Mesenchymal stem cell (in vitro differentiated cells and primary cell): ENCODE data around the gene ABHD16B.
A peak's percentile ranks its signal among the peaks of the same experiment; 100 is the strongest.

ENCODE experiments used
- DNase-seq: peaks from one replicate; pipeline ENCODE4 v3.0.0-alpha.2; 2013
- H2AFZ ChIP-seq: one replicate; pipeline ENCODE4 v1.6.1; 2013; ENCODE audit warnings: low read depth, mild to moderate bottlenecking, control low read depth, inconsistent platforms, low read length, moderate library complexity
- H2AK5ac ChIP-seq: 2 replicates; pipeline ENCODE4 v1.6.1; 2013; ENCODE audit warnings: low read length, moderate library complexity, mild to moderate bottlenecking, inconsistent platforms; ENCODE audit not compliant: severe bottlenecking
- H2BK120ac ChIP-seq: one replicate; pipeline ENCODE4 v1.6.1; 2013; ENCODE audit warnings: low read depth, mild to moderate bottlenecking, inconsistent platforms, low read length, moderate library complexity
- H2BK12ac ChIP-seq, 2 experiments: one replicate each; pipeline ENCODE4 v1.6.1; 2013; ENCODE audit warnings: inconsistent platforms in 2 of 2, low read length in 2 of 2, mild to moderate bottlenecking in 2 of 2, moderate library complexity in 2 of 2, control low read depth in 1 of 2
- H2BK15ac ChIP-seq: one replicate; pipeline ENCODE4 v1.6.1; 2013; ENCODE audit warnings: mild to moderate bottlenecking, low read depth, inconsistent platforms; ENCODE audit not compliant: poor library complexity, severe bottlenecking
- H2BK5ac ChIP-seq: 2 replicates; pipeline ENCODE4 v1.6.1; 2013; ENCODE audit warnings: low read depth, mild to moderate bottlenecking, low read length, control low read depth, inconsistent platforms; ENCODE audit not compliant: poor library complexity, severe bottlenecking
- H3K14ac ChIP-seq, 2 experiments: one replicate each; pipeline ENCODE4 v1.6.1; 2013; ENCODE audit warnings: inconsistent platforms in 2 of 2, low read length in 2 of 2, control low read depth in 1 of 2, mild to moderate bottlenecking in 1 of 2, moderate library complexity in 1 of 2
- H3K18ac ChIP-seq, 2 experiments: one replicate each; pipeline ENCODE4 v1.6.1; 2013; ENCODE audit warnings: inconsistent platforms in 2 of 2, low read length in 2 of 2, control low read depth in 1 of 2, low read depth in 1 of 2, mild to moderate bottlenecking in 1 of 2
- H3K23ac ChIP-seq, 2 experiments: one replicate each; pipeline ENCODE4 v1.6.1; 2013; ENCODE audit warnings: inconsistent platforms in 2 of 2, low read length in 2 of 2, mild to moderate bottlenecking in 2 of 2, moderate library complexity in 2 of 2, control low read depth in 1 of 2
- H3K27ac ChIP-seq: 2 replicates; pipeline ENCODE4 v1.5.1; 2013; ENCODE audit warnings: mild to moderate bottlenecking, moderate library complexity, low read length, control low read depth, inconsistent platforms; ENCODE audit not compliant: poor library complexity, severe bottlenecking
- H3K27me3 ChIP-seq, 2 experiments: 2 replicates each; pipeline versions ENCODE4 v1.6.1 to v1.7.0; 2013; ENCODE audit warnings: low read length in 2 of 2, mild to moderate bottlenecking in 2 of 2, moderate library complexity in 2 of 2, control low read depth in 1 of 2, inconsistent platforms in 1 of 2; ENCODE audit not compliant: control insufficient read depth in 1 of 2, insufficient read depth in 1 of 2
- H3K36me3 ChIP-seq, 2 experiments: 2 replicates each; pipeline versions ENCODE4 v1.6.1 to v1.7.0; 2013; ENCODE audit warnings: low read length in 2 of 2, control low read depth in 1 of 2, inconsistent platforms in 1 of 2, low read depth in 1 of 2, mild to moderate bottlenecking in 1 of 2; ENCODE audit not compliant: insufficient read depth in 2 of 2, control insufficient read depth in 1 of 2
- H3K4ac ChIP-seq, 2 experiments: one replicate each; pipeline ENCODE4 v1.6.1; 2013; ENCODE audit warnings: inconsistent platforms in 2 of 2, low read length in 2 of 2, mild to moderate bottlenecking in 2 of 2, moderate library complexity in 2 of 2, control low read depth in 1 of 2, low read depth in 1 of 2
- H3K4me1 ChIP-seq: 2 replicates; pipeline ENCODE4 v1.6.1; 2013; ENCODE audit warnings: low read depth, low read length, control low read depth; ENCODE audit not compliant: control insufficient read depth, insufficient read depth
- H3K4me2 ChIP-seq: 2 replicates; pipeline ENCODE4 v1.6.1; 2013; ENCODE audit warnings: low read length, mild to moderate bottlenecking, inconsistent platforms; ENCODE audit not compliant: poor library complexity, severe bottlenecking
- H3K4me3 ChIP-seq, 2 experiments: 2 replicates each; pipeline versions ENCODE4 v1.5.1 to v1.7.0; 2013; ENCODE audit warnings: low read length in 2 of 2, mild to moderate bottlenecking in 2 of 2, control low read depth in 1 of 2, low read depth in 1 of 2; ENCODE audit not compliant: insufficient read depth in 1 of 2
- H3K79me1 ChIP-seq: replicated peaks from 2 replicates; pipeline ENCODE4 v1.6.1; 2013; ENCODE audit warnings: mild to moderate bottlenecking, control low read depth, low read length, inconsistent platforms; ENCODE audit not compliant: poor library complexity, severe bottlenecking
- H3K9ac ChIP-seq: 2 replicates; pipeline ENCODE4 v1.7.0; 2013; ENCODE audit warnings: mild to moderate bottlenecking, low read length, moderate library complexity
- H3K9me3 ChIP-seq: 2 replicates; pipeline ENCODE4 v1.7.0; 2013; ENCODE audit warnings: mild to moderate bottlenecking, low read length; ENCODE audit not compliant: control insufficient read depth
- H4K8ac ChIP-seq: one replicate; pipeline ENCODE4 v1.6.1; 2013; ENCODE audit warnings: inconsistent platforms, mild to moderate bottlenecking, low read length, moderate library complexity
- H4K91ac ChIP-seq: one replicate; pipeline ENCODE4 v1.6.1; 2013; ENCODE audit warnings: mild to moderate bottlenecking, low read length, inconsistent platforms
- WGBS: methylation state at CpG from one replicate; pipeline ENCODE4 v1.1.7; 2013; ENCODE audit warnings: mixed read lengths; 5-methylcytosine and 5-hydroxymethylcytosine counted together

Gene ABHD16B

DNA sequence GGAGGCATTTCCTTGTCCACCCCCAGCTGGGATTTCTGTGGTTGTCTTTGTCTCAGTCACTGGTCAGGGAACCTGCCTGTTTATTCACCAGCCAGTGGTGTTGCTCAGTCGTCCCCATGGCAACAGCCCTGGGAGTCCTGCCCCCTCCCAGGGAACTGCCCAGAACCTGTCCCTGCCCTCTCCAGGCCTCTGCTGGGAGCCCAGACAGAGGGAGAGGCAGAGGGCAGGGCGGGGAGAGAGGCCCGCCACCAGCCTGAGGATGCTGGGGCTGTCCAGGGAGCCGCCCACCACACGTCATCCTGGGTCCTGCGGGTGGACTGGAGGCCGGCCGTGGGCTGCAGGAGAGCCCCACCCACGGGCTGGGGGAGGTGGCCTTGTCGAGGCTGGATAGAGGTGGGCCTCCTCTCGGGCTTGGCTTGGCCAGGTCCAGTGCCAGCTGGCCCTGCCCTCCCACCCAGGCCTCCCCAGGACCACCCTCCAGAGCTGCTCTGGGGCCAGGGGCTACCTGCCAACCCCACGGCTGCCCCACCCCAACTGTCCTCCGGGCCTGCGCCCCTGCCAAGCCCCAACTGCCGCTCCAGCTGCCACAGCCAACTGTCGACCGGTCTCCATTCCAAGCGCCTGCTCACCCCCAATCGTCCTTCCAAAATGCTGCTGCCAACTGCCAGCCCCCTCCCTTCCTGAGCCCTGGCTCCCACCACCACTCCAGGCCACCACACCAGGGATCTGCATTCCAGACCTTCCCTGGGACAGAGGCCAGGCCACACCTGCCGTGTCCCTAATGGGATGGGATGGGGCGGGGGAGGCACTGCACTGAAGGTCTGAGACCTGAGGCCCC, 26.1 kb upstream of the ABHD16B start:
- Histone ChIP-seq H2BK15ac (peak overlapping the region; percentile 75), H3K79me1 (no peaks in the 10 kb centered on the region), H3K18ac (peak overlapping the region; percentile 50 to 90), H2BK120ac (peak overlapping the region; percentile 94), H2AK5ac (peak overlapping the region; percentile 97), H3K14ac (peak overlapping the region in 1 of 2 experiments; percentile 73), H3K36me3 (no peaks in the 10 kb centered on the region), H3K4me3 (no peak overlapping the region), H3K27me3 (peaks cover 0 to 41% of the 10 kb centered on the region in 2 experiments), H3K27ac (no peak overlapping the region), H2BK12ac (peak overlapping the region; percentile 84 to 96), H3K9ac (no peak overlapping the region), H3K4me2 (no peak overlapping the region), H4K8ac (peak overlapping the region; percentile 63), H3K4me1 (peaks cover 40% of the 10 kb centered on the region), H2AFZ (no peak overlapping the region), H3K4ac (peak overlapping the region; percentile 69 to 97), H4K91ac (peak overlapping the region; percentile 99), H2BK5ac (peak overlapping the region; percentile 20), H3K23ac (peak overlapping the region in 1 of 2 experiments; percentile 3), H3K9me3 (no peaks in the 10 kb centered on the region)
- DNase-seq, result peak; percentile 98
- 38% methylated on average over 18 of the region's 21 CpGs for whole genome bisulfite sequencing

DNA sequence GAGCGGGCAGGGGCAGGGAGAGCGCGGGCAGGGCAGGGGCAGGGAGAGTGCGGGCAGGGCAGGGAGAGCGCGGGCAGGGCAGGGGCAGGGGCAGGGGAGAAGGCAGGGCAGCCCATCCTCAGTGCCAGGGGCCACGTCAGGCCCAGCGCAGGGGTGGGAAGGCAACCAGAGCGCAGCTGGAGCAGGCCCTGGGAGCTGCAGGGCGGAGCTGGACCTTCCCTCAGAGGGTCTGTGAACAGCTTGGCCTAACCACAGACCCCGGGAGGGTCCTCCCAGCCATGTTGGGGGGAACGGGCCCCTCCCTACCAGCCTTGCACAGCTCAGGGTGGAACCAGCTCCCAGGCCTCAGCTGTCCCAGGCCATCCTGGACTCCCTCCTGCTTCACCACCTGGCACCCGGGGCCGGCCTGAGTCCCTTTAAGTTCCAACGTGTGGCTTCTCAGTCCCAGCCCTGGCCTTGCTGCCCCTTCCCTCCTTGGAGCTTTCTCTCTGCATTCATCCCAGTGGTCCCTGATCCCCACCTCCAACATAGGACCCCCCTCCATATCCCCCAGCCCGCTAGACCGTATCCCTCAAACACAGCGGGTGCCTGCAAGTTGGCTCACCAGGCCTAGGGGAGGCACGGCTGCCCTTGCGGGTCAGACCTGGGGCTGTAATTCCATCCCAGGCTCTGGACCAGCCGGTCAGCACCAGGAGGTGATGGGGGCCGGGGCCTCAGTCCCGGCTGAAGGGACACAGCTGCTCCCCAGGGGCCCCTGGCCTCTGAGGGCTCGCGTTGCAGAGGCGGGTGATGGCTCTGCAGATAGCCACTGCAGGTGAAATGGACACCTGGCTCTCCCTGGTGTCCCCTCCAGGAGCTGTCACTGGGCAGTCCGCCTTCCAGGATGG, 24.6 kb upstream of the ABHD16B start:
- Histone ChIP-seq H2AFZ (no peak overlapping the region), H3K9ac (no peak overlapping the region), H2BK15ac (peak overlapping the region; percentile 37), H4K8ac (peak overlapping the region; percentile 50), H2AK5ac (peak overlapping the region; percentile 49), H3K23ac (no peak overlapping the region), H3K4me2 (no peak overlapping the region), H3K4me3 (no peak overlapping the region), H3K36me3 (no peaks in the 10 kb centered on the region), H3K4ac (no peak overlapping the region), H2BK12ac (peak overlapping the region; percentile 0 to 79), H3K79me1 (no peaks in the 10 kb centered on the region), H4K91ac (peak overlapping the region; percentile 64), H3K14ac (peak overlapping the region in 1 of 2 experiments; percentile 61), H3K27ac (no peak overlapping the region), H3K4me1 (peaks cover 41% of the 10 kb centered on the region), H3K18ac (peak overlapping the region in 1 of 2 experiments; percentile 44), H2BK120ac (no peak overlapping the region), H3K9me3 (no peaks in the 10 kb centered on the region), H2BK5ac (peak overlapping the region; percentile 25), H3K27me3 (peaks cover 0 to 39% of the 10 kb centered on the region in 2 experiments)
- 87% methylated on average over 23 of the region's 27 CpGs for WGBS
- no peak for DNase-seq

DNA sequence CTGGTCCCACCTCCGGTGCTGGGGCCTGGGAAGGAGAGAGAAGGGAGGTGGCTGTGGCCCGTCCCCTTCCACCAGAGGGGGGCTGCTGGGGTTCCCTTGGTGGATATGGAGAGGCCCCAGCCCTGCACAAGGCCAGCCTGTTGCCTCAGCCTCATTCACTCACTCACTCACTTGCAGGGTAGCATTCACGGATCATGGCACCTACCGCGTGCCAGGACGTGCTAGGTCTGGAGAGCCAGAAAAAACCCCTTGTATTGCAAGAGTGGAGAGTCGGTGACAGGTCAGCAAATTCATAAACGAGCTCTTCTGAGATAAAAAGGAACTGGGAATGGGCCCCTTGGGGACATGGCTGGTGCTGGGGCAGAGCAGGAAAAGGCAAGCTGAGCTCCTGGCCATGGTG, 23.8 kb upstream of the ABHD16B start:
- Histone ChIP-seq H3K79me1 (no peaks in the 10 kb centered on the region), H3K9ac (no peak overlapping the region), H4K8ac (no peak overlapping the region), H2AK5ac (no peak overlapping the region), H2BK15ac (no peak overlapping the region), H3K27ac (no peak overlapping the region), H2AFZ (no peak overlapping the region), H2BK5ac (no peak overlapping the region), H3K18ac (no peak overlapping the region), H3K36me3 (no peaks in the 10 kb centered on the region), H3K4me2 (no peak overlapping the region), H2BK120ac (no peak overlapping the region), H3K27me3 (peaks cover 0 to 31% of the 10 kb centered on the region in 2 experiments), H3K14ac (no peak overlapping the region), H3K4me3 (no peak overlapping the region), H2BK12ac (peak overlapping the region in 1 of 2 experiments; percentile 79), H4K91ac (no peak overlapping the region), H3K23ac (no peak overlapping the region), H3K4ac (no peak overlapping the region), H3K4me1 (peaks cover 35% of the 10 kb centered on the region), H3K9me3 (no peaks in the 10 kb centered on the region)
- WGBS, result 72% methylated on average over 7 of the region's 8 CpGs
- DNase-seq, result no peak

DNA sequence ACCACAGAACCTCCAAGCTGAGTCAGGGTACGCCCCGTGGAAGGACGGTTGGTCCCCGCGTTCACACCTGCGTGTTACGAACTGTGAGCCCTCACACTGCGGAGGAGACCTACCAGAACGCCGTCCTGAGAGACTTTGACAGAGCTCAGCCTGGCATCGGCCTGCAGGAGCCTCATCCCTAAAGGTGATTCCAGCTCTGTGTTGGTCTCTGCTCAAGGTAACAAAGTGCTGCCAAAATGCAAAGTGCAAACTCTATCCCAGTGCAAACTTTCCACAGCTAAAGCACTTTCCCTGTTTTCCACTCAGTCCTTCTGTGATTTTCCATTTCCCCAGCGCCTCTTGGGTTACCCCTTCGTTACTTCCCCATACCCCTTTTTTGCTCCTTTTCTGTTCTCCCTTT, 21.7 kb upstream of the ABHD16B start:
- 91% methylated on average over 13 of the region's 13 CpGs for WGBS
- no peak overlapping the region for H3K4me3 ChIP-seq
- no peak overlapping the region for H2BK12ac ChIP-seq
- H3K4ac ChIP-seq, result no peak overlapping the region
- no peak overlapping the region for H2BK15ac ChIP-seq
- peaks cover 31% of the 10 kb centered on the region for H3K4me1 ChIP-seq
- H2BK120ac ChIP-seq, result no peak overlapping the region
- no peak overlapping the region for H3K4me2 ChIP-seq
- H3K27ac ChIP-seq, result no peak overlapping the region
- peaks cover 0 to 27% of the 10 kb centered on the region in 2 experiments for H3K27me3 ChIP-seq
- H3K14ac ChIP-seq, result no peak overlapping the region
- no peak overlapping the region for H2AK5ac ChIP-seq
- H3K36me3 ChIP-seq, result no peaks in the 10 kb centered on the region
- no peak overlapping the region for H4K91ac ChIP-seq
- no peak overlapping the region for H3K23ac ChIP-seq
- H3K9me3 ChIP-seq, result no peaks in the 10 kb centered on the region
- no peak overlapping the region for H3K9ac ChIP-seq
- no peak overlapping the region for H4K8ac ChIP-seq
- H2BK5ac ChIP-seq, result no peak overlapping the region
- no peak overlapping the region for H3K18ac ChIP-seq
- no peaks in the 10 kb centered on the region for H3K79me1 ChIP-seq
- no peak for DNase-seq
- no peak overlapping the region for H2AFZ ChIP-seq
